ENCODE measurements around the gene ACBD6.

DNA sequence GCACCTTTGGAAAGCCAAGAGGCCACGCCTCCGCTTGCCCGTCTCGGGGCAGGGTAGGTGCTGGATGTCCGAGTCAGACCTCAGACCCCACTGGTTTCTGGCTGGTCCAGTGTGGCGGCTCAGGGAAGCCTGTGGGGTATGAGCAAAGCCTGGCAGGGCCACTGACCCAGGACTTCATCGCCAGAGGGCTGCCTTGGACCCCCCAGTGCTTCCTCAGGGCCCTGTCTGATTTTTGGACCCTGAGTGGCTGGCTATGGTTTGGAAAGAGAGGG is 251.9 kb downstream of the ACBD6 start:
- TF ChIP-seq, protein P1, sequence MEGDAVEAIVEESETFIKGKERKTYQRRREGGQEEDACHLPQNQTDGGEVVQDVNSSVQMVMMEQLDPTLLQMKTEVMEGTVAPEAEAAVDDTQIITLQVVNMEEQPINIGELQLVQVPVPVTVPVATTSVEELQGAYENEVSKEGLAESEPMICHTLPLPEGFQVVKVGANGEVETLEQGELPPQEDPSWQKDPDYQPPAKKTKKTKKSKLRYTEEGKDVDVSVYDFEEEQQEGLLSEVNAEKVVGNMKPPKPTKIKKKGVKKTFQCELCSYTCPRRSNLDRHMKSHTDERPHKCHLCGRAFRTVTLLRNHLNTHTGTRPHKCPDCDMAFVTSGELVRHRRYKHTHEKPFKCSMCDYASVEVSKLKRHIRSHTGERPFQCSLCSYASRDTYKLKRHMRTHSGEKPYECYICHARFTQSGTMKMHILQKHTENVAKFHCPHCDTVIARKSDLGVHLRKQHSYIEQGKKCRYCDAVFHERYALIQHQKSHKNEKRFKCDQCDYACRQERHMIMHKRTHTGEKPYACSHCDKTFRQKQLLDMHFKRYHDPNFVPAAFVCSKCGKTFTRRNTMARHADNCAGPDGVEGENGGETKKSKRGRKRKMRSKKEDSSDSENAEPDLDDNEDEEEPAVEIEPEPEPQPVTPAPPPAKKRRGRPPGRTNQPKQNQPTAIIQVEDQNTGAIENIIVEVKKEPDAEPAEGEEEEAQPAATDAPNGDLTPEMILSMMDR (IDR thresholded peaks at IDR 0.05) = no peak
- TF ChIP-seq POLR2A (IDR thresholded peaks at IDR 0.05) = no peak
